GM12801 (cell line): Measurements from ENCODE around the gene TSKS.

Experiments
- CTCF ChIP-seq: IDR thresholded peaks from one replicate; pipeline ENCODE4 v1.5.1; 2011; ENCODE audit warnings: control low read depth; ENCODE audit not compliant: insufficient read length; ENCODE audit errors: extremely low read depth

The TSKS gene

GRCh38 chr19:49692147-49692506 is 71.0 kb downstream of the TSKS start:
- TF ChIP-seq CTCF = no peak

- no peak for TF ChIP-seq CTCF
Measured at GRCh38 chr19:49691243-49692146, 71.6 kb downstream of the TSKS start.

- no peak for TF ChIP-seq CTCF
Measured at GRCh38 chr19:49690656-49691242, 72.4 kb downstream of the TSKS start, which contains the start of gene CPT1C. Gene CPT1C (plus strand): TSS chr19:49691116. CDS start chr19:49692253, 1,137 bp downstream.

- TF ChIP-seq CTCF = no peak
Measured at GRCh38 chr19:49690079-49690655, 72.9 kb downstream of the TSKS start.
